Measurements from ENCODE around the gene HOXB7.
A peak's percentile ranks its signal among the peaks of the same experiment; 100 is the strongest.

The HOXB7 gene

DNA sequence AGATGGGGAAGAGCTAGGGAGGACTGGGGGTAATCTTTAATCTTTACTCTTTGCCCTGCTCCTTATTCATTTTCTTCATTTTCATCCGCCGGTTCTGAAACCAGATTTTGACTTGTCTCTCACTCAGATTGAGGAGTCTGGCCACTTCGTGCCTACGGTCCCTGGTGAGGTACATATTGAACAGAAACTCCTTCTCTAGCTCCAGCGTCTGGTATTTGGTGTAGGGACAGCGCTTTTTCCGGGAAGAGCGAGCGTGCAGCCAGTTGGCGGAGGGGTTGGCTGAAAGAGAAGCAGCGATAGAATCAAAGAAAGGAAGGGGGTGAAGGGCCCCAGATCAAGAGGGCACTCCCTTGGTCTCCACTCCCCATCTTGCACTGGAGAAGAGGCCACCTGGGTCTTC lies 12.0 kb upstream of the HOXB7 start:
- no peak for DNase-seq

- DNase-seq, result no peak
Observed at GRCh38 chr17:48621410-48622392, 10.9 kb upstream of the HOXB7 start.

DNA sequence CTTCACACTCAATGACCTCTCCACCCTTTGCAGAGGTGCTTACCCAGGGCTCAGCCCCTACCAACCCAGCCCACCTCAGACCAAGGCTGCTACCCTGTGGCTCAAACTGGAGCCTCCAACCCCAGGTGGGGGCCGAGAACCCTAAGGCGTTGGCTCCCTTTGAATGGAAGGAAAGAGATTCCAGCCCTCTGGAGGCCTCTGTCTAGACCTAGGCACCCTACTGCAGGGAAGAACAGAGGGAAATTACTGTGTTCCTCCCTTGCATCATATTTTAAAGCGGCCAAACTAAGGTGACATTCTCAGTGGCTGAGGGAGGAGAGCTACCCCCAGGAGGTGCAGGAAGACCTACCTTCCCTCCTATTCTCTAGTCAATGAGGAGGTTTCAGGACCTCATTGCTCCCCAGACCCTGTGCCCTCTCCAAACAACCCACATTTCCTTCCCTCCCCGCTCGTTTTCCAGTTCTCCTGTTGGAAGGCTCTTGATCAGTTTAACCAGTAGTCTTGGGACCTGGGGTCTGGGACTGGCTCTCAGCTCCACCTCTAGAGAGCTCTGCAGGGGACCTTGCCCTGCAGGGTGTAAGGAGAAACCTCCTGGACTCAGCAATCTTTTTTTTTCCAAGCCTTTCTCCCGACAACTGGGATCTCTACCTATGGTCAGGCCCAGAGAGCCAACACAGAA lies 9.8 kb upstream of the HOXB7 start:
- DNase-seq, result no peak

GRCh38 chr17:48619826-48620449 lies 9.1 kb upstream of the HOXB7 start:
- no peak for DNase-seq

- DNase-seq, result peak; percentile 85
Observed at GRCh38 chr17:48618256-48618896, 7.6 kb upstream of the HOXB7 start.

GRCh38 chr17:48617471-48618255 lies 6.8 kb upstream of the HOXB7 start:
- DNase-seq, result no peak

DNA sequence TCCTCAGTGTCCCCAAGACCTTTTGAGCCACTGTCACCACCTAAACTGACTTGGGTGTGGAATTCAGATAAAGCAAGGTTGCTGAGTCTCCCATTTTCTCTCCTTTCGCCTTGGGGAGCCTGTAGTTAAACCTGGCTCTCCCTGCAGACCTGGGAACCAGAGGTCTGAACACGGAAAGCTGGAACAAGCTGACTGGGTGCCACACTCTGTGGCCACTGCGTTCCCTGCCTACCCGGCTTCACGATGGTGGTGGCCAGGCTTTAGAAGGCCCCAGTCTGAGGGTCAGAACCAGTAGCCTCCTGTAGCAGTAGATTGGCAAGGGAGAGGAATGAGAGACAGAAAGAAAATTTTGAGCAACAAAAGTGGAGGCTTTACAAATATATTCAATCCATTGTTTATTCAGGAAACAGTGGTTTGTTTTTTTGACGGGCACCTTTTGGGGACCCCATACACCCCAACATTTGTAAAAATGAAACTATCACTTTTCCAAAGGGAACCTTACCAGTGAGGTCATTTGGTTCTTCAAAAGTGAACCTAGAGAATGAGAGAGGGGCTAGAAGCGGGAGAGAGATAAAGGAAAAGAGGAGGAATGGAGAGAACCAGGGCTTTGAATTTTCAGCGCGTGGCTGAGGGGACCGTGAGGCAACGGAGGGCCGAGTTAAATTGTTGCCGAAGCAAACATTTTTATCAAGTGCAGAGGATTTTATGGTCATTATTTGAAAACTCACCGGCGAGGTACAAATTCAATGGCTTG lies 6.1 kb upstream of the HOXB7 start:
- DNase-seq, result no peak

GRCh38 chr17:48615963-48616716 lies 5.3 kb upstream of the HOXB7 start:
- no peak for DNase-seq

DNA sequence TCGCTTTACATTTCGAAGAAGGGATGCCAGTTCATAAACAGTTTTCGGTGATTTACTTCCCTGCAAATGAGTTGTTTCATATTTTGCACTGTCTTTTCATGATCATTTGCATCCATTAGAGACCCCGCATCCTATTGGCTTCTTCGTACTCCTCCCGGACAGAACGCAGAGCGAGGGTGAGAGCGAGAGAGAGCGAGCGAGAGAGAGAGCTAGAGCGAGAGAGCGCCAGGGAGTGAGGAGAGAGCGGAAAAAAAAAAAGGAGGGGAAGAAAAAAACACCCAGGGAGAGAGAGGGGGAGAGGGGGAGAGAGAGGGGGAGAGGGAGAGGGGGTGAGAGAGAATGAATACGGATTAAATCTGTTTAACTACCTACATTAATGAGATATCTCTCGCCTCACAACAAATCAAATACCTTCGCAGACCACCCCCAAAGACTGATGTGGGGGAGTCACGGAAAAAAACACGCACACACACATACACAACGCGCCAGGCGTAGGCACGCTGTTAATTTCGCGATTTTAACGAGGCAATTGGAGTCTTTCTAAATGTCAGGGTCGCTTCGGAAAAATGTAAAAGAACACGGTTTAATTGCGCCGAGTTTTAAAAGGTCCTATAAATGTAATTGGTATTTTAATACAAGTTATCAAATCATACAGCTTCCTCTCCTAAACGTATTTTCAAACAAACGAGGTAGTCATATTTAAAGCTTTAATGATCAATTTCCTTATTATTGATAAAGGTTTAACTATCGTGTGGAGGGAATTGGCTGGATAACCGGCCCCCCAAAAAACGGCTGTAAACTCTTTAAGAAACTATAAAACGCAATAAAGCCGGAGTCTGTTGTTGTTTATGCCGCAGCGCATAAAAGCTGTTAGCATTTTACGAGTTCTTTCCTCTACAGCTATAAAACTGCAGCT lies 4.5 kb upstream of the HOXB7 start, which contains the start of gene HOXB8:
TSS of gene HOXB8 (minus strand) at position 246 of the 916 bp plus-strand sequence. CDS start 588 bp downstream, outside the sequence.
- DNase-seq, result no peak

GRCh38 chr17:48613862-48614694 lies 3.3 kb upstream of the HOXB7 start:
- peak; percentile 38 for DNase-seq

GRCh38 chr17:48612854-48613691 lies 2.3 kb upstream of the HOXB7 start:
- DNase-seq, result peak; percentile 58

DNA sequence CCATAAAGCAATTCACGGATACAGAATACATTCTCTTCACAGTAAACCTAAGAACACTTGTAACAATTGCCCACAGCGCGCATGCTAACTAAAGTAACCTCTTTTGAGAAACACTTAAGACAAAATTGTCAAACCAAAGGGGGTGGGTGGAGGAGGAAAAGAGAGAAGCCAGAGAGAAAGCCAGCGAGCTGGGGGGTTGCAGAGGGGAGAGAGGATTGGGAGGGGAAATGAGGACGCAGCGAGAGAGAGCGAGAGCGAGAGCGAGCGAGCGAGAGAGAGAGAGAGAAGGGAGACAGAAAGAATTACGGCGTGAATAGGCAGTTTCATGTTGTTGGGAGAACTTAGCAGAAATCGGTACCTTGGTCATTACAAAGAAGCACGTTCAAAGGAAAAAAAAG lies 1.6 kb upstream of the HOXB7 start:
- no peak for DNase-seq

GRCh38 chr17:48611681-48612455 lies 1.1 kb upstream of the HOXB7 start:
- DNase-seq, result no peak

DNA sequence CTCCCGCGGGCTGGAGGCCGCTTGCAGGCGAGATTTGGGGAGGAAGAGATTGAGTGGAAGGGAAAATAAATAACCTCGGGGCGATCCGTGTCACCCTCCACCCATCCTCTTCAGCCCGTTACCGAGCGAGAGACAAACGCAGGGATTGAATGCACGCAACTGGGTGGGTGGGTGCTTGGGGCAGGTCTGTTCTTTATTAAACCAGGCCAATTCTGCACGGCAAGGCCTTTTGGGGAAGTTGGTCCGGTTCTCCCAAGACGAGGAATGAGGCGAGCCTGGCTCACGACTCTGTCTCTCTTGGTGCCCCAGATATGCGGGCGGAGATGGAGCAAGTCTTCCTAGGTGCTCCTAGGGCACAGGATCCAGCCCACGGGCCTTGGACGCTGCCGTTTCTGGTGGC lies 396 bp upstream of the HOXB7 start:
- DNase-seq, result no peak

DNA sequence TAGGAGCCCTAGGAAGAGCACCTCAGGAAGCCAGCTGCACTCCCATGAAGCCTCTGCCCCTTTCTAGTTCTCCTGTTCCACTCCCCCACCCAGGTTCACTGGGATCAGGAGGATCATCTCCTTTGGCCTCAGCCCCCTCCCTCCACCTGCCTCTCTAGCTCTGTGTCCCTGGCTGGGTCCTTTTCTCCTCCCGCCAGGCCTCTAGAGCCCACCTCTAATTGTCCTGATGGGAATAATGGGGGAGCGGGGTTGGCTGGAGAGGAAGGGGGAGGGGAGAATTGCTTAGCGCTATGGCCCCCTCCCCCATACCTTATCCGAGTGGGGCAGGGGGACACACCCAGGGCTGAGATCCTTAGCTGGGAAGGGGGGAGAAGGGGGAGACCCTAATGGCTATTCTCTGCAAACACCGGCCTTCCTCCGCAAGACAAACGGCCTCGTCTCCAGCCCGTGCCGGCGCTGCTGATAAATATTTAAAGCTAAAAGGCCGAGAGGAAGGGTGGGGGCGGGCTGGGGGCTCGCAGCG lies 997 bp downstream of the HOXB7 start:
- no peak for DNase-seq

DNA sequence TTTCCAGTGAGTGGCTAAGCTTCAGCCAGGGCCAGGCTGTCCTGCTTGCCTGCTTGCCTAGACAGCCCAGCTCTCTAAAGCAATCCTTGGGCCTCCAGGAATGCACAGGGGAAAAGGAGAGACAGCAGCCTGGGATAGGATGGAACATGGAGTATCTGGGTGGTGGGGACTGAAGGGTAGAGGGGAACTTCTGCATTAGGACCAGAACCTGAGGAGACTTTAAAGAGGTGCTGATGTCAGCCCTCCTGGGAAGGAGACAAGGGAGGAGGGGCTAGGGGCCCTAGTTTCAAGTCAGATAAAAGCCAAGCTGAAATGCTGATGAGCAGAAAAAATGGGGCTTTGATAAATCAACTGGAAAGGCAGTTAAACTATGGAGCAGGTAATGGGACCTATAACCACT lies 1.8 kb downstream of the HOXB7 start:
- no peak for DNase-seq

- DNase-seq, result no peak
Observed at GRCh38 chr17:48608494-48608834, 2.4 kb downstream of the HOXB7 start.

Measured in CD4-positive, alpha-beta T cell treated with Interleukin-21 for 1 hour (primary cell).